HepG2 (cell line): ENCODE measurements around the gene DCAF4. TPM values are rescaled to one million over a fixed set of nuclear protein-coding genes. Genes with fewer than 3 reads are reported as not detected.

Source experiments
- ATAC-seq: fragments of 200-7000 bp; cut with Tn5 transposase; 3 replicates; pipeline ENCODE4 v1.9.1; 2020; ENCODE audit warnings: mild to moderate bottlenecking, moderate library complexity
- BruUV-seq: library from RNA; stranded (reverse); fragments of 400-500 nt; replicated peaks from 2 replicates; lab custom pipeline; 2021; lab: Mats Ljungman, UMichigan
- CTCF ChIA-PET: fragments of 300-600 bp; formaldehyde crosslinking; extraction: SDS; loops from one replicate; lab custom pipeline; 2021; ENCODE audit warnings: low total read pairs, inconsistent platforms, low intra/inter-chr PET ratio; lab: Yijun Ruan, JAX
- POLR2A ChIA-PET: fragments of 350-600 bp; sonication (Branson Sonifier 250); formaldehyde crosslinking; loops from one replicate; lab custom pipeline; 2020; ENCODE audit warnings: antibody characterized with exemption, inconsistent platforms; lab: Yijun Ruan, JAX
- DNase-seq: peaks from one replicate; pipeline ENCODE4 v3.0.0-alpha.2; 2015; ENCODE audit warnings: low spot score
- FAIRE-seq: peaks from 3 replicates; lab custom pipeline; 2011; peaks lifted over from hg19 to GRCh38; lab: Jason Lieb, UNC
- H2AFZ ChIP-seq: one replicate; pipeline ENCODE4 v1.6.1; 2011; ENCODE audit warnings: low read length, inconsistent platforms
- H3K27ac ChIP-seq: fragments of 300-600 bp; 3 replicates; pipeline ENCODE4 v1.8.0; 2011; ENCODE audit warnings: mixed run types, mild to moderate bottlenecking, mixed read lengths, low read length, inconsistent platforms; ENCODE audit not compliant: insufficient read depth; ENCODE audit errors: extremely low read length
- H3K27me3 ChIP-seq, 2 experiments: fragments of 200-600 bp in 1 of 2; 2 replicates in 1 of 2; 3 replicates in 1 of 2; pipeline versions ENCODE4 v1.6.0 to v1.8.0; 2011; ENCODE audit warnings: low read length in 2 of 2, mild to moderate bottlenecking in 2 of 2, moderate library complexity in 2 of 2, inconsistent platforms in 1 of 2; ENCODE audit not compliant: insufficient read depth in 2 of 2, control insufficient read depth in 1 of 2
- H3K36me3 ChIP-seq, 2 experiments: fragments of 200-600 bp in 1 of 2; replicated peaks in 1 of 2; 2 replicates in 1 of 2; 3 replicates in 1 of 2; pipeline versions ENCODE4 v1.5.1 to v1.8.0; 2011; ENCODE audit warnings: low read length in 2 of 2, inconsistent platforms in 1 of 2; ENCODE audit not compliant: insufficient read depth in 2 of 2, control insufficient read depth in 1 of 2
- H3K4me1 ChIP-seq: 2 replicates; pipeline ENCODE4 v1.5.1; 2012; ENCODE audit warnings: low read length, inconsistent platforms; ENCODE audit not compliant: insufficient read depth
- H3K4me2 ChIP-seq: 2 replicates; pipeline ENCODE4 v1.6.0; 2011; ENCODE audit warnings: low read depth, low read length, inconsistent platforms
- H3K4me3 ChIP-seq, 3 experiments: fragments of 200-600 bp in 1 of 3; sonication (generic), shearing (Covaris generic) in 1 of 3; replicated peaks in 1 of 3; 2 replicates each; pipeline ENCODE4 v1.5.1; 2011 to 2016; ENCODE audit warnings: low read length in 3 of 3, inconsistent platforms in 2 of 3, low read depth in 2 of 3, mild to moderate bottlenecking in 2 of 3, control low read depth in 1 of 3, mixed read lengths in 1 of 3; ENCODE audit not compliant: insufficient read depth in 1 of 3
- H3K79me2 ChIP-seq: one replicate; pipeline ENCODE4 v1.6.1; 2011; ENCODE audit warnings: low read length, inconsistent platforms; ENCODE audit not compliant: insufficient read depth
- H3K9ac ChIP-seq: 2 replicates; pipeline ENCODE4 v1.6.0; 2011; ENCODE audit warnings: mild to moderate bottlenecking, low read depth, low read length, inconsistent platforms; ENCODE audit not compliant: insufficient read depth
- H3K9me3 ChIP-seq: 2 replicates; pipeline ENCODE4 v1.5.1; 2012; ENCODE audit warnings: mild to moderate bottlenecking, low read length
- H4K20me1 ChIP-seq: 2 replicates; pipeline ENCODE4 v1.6.0; 2011; ENCODE audit warnings: inconsistent platforms, mild to moderate bottlenecking, low read length, moderate library complexity; ENCODE audit not compliant: insufficient read depth
- AHR ChIP-seq: IDR thresholded peaks from 2 replicates; pipeline ENCODE4 v1.6.1; 2018; ENCODE audit warnings: missing genetic modification reagents, missing compliant biosample characterization
- CHD2 ChIP-seq: IDR thresholded peaks from 2 replicates; pipeline ENCODE4 v1.6.1; 2011; ENCODE audit warnings: low read depth, low read length, improper control_type of control experiment
- ELF3 ChIP-seq: IDR thresholded peaks from 2 replicates; pipeline ENCODE4 v1.6.1; 2016; ENCODE audit warnings: missing genetic modification reagents, missing compliant biosample characterization
- FOXC1 ChIP-seq: sonication (generic); formaldehyde crosslinking; IDR thresholded peaks from 2 replicates; pipeline ENCODE4 v1.8.0; 2022; ENCODE audit warnings: mild to moderate bottlenecking, missing genetic modification reagents, borderline replicate concordance
- GABPB1 ChIP-seq: IDR thresholded peaks from 2 replicates; pipeline ENCODE4 v1.6.1; 2016; ENCODE audit warnings: mild to moderate bottlenecking, missing genetic modification reagents, moderate library complexity, missing compliant biosample characterization
- HNF1B ChIP-seq: sonication (generic); formaldehyde crosslinking; IDR thresholded peaks from 2 replicates; pipeline ENCODE4 v1.5.1; 2020; ENCODE audit warnings: mild to moderate bottlenecking, moderate library complexity, missing genetic modification reagents
- MXI1 ChIP-seq: IDR thresholded peaks from 3 replicates; pipeline ENCODE4 v1.6.1; 2012; ENCODE audit warnings: low read depth, low read length, inconsistent platforms, borderline replicate concordance
- NFKBIZ ChIP-seq: IDR thresholded peaks from 2 replicates; pipeline ENCODE4 v1.6.1; 2018; ENCODE audit warnings: missing genetic modification reagents, missing compliant biosample characterization
- NONO ChIP-seq, 2 experiments: fragments of 450-650 bp in 1 of 2; sonication (generic) in 1 of 2; formaldehyde crosslinking in 1 of 2; IDR thresholded peaks in 1 of 2; conservative IDR thresholded peaks in 1 of 2; 2 replicates each; pipeline versions ENCODE4 v1.6.1 to v1.8.0; 2017 to 2022; ENCODE audit warnings: mild to moderate bottlenecking in 1 of 2, missing genetic modification reagents in 1 of 2, moderate library complexity in 1 of 2
- NR2F1 ChIP-seq, 2 experiments: fragments of 450-650 bp in 1 of 2; formaldehyde crosslinking in 1 of 2; IDR thresholded peaks; 2 replicates each; pipeline versions ENCODE4 v1.5.0 to v1.6.1; 2016 to 2020; ENCODE audit warnings: mild to moderate bottlenecking in 1 of 2, missing compliant biosample characterization in 1 of 2, missing genetic modification reagents in 1 of 2, moderate library complexity in 1 of 2
- ZFP82 ChIP-seq: sonication (generic); formaldehyde crosslinking; IDR thresholded peaks from 2 replicates; pipeline ENCODE4 v1.5.1; 2020; ENCODE audit warnings: mild to moderate bottlenecking, missing genetic modification reagents, borderline replicate concordance
- ZNF205 ChIP-seq: IDR thresholded peaks from 2 replicates; pipeline ENCODE4 v1.6.1; 2018; ENCODE audit warnings: missing biosample characterization, missing genetic modification reagents
- ZNF329 ChIP-seq: sonication (generic); formaldehyde crosslinking; IDR thresholded peaks from 2 replicates; pipeline ENCODE4 v1.9.0; 2021; ENCODE audit warnings: low read depth, mild to moderate bottlenecking, missing genetic modification reagents
- ZNF670 ChIP-seq: sonication (generic); formaldehyde crosslinking; IDR thresholded peaks from 2 replicates; pipeline ENCODE4 v1.8.0; 2022; ENCODE audit warnings: mild to moderate bottlenecking, missing genetic modification reagents, borderline replicate concordance
- ZNF720 ChIP-seq: sonication (generic); formaldehyde crosslinking; IDR thresholded peaks from 2 replicates; pipeline ENCODE4 v1.4.0; 2020; ENCODE audit warnings: missing genetic modification reagents
- ZNF768 ChIP-seq: sonication (generic); formaldehyde crosslinking; IDR thresholded peaks from 2 replicates; pipeline ENCODE4 v1.4.0; 2020; ENCODE audit warnings: missing genetic modification reagents
- WGBS: methylation state at CpG from one replicate; pipeline ENCODE4 v1.1.6; 2017; ENCODE audit warnings: low lambda C conversion rate; 5-methylcytosine and 5-hydroxymethylcytosine counted together
- in situ Hi-C: cut with HindIII; loops from 2 replicates; pipeline ENCODE4 v1.10.0; 2017; ENCODE audit warnings: low pct_unique_long_range_greater_than_20kb; ENCODE audit not compliant: extremely low pct_ligation_motif_present
- intact Hi-C: fragments of 100-400 bp; cut with micrococcal nuclease; formaldehyde crosslinking; loops from one replicate; pipeline ENCODE4 v1.10.0; 2022; ENCODE audit not compliant: unreplicated experiment
- polyA plus RNA-seq, 8 experiments: library from polyadenylated mRNA; depleted of rRNA in 3 of 8; stranded (reverse) in 7 of 8; unstranded in 1 of 8; fragments of >200 nt; fragmentation: Illumina TruSeq in 4 of 8; extraction: Trizol in 4 of 8; gene quantifications; 2 replicates each; pipeline versions ENCODE4 v1.2.1 to v1.2.3, GENCODE V29; 2011 to 2016; ENCODE audit warnings: low read depth in 4 of 8, missing spikeins in 1 of 8, mixed read lengths in 1 of 8; ENCODE audit not compliant: insufficient read depth in 1 of 8
- total RNA-seq, 5 experiments: library from RNA; depleted of rRNA; stranded (reverse); fragments of >200 nt; fragmentation: Illumina TruSeq; extraction: Trizol; gene quantifications; 2 replicates each; pipeline ENCODE4 v1.2.3, GENCODE V29; 2016; ENCODE audit warnings: low read depth in 1 of 5
- TF ChIP-seq, protein P1 (sequence below): sonication (generic); formaldehyde crosslinking; IDR thresholded peaks from 2 replicates; pipeline ENCODE4 v1.8.1; 2023; ENCODE audit warnings: missing genetic modification reagents, mild to moderate bottlenecking, borderline replicate concordance
- TF ChIP-seq, protein P2 (sequence below): IDR thresholded peaks from 2 replicates; pipeline ENCODE4 v1.6.1; 2016; ENCODE audit warnings: missing genetic modification reagents, missing compliant biosample characterization
- TF ChIP-seq, protein P3 (sequence below): sonication (generic); formaldehyde crosslinking; IDR thresholded peaks from 2 replicates; pipeline ENCODE4 v1.4.0; 2020; ENCODE audit warnings: missing genetic modification reagents; ENCODE audit errors: not compliant biosample characterization
- TF ChIP-seq, protein P4 (sequence below): sonication (generic); formaldehyde crosslinking; IDR thresholded peaks from 2 replicates; pipeline ENCODE4 v1.8.1; 2023; ENCODE audit warnings: mild to moderate bottlenecking, moderate library complexity, missing genetic modification reagents

DCAF4 gene
- total and polyA plus RNA-seq, 2 of the 13 experiments (the other 11 are each of a cell fraction or from before 2014, with no cell fraction given): 18.8 to 21.1 TPM

DNA sequence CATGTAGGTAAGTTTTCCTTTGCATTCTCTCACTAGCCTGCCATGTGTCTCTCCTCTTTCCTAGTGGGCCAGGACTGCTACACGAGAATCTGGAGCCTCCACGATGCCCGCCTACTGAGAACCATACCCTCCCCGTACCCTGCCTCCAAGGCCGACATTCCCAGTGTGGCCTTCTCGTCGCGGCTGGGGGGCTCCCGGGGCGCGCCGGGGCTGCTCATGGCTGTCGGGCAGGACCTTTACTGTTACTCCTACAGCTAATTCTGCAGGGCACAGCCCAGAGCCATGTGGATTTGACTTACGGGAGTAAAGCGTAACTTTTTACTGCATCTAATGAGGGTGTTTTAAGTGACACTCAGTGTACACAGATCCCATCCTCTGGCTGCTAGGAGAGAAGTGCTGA is 32.3 kb downstream of the DCAF4 start:
- peaks cover 7% of the 10 kb centered on the region; the same call in 1 of the 2 replicates for H3K4me1 ChIP-seq
- DNase-seq (no peak), ATAC-seq (no peak), FAIRE-seq (no peak)
- no peaks in the 10 kb centered on the region for H3K9me3 ChIP-seq
- POLR2A ChIA-PET: no interaction called here
- H4K20me1 ChIP-seq: no peaks in the 10 kb centered on the region
- H3K27me3 ChIP-seq: no peaks in the 10 kb centered on the region
- BruUV-seq: no TSS peak
- intact Hi-C loops (no loop called here), in situ Hi-C loops (no loop called here)
- no peak overlapping the region for H3K27ac ChIP-seq
- no peak overlapping the region for H3K9ac ChIP-seq
- no peak overlapping the region for H3K4me3 ChIP-seq
- CTCF ChIA-PET: no interaction called here
- WGBS: 96% methylated on average over 15 of the region's 15 CpGs
- H3K36me3 ChIP-seq: peaks cover 10 to 48% of the 10 kb centered on the region in 2 experiments
- no peak overlapping the region for H3K4me2 ChIP-seq
- H3K79me2 ChIP-seq: no peaks in the 10 kb centered on the region
- TF ChIP-seq FOXC1 (CRISPR knock-in tag): no peak
- TF ChIP-seq MXI1: no peak
- TF ChIP-seq AHR (CRISPR knock-in tag): no peak
- TF ChIP-seq ZNF768: no peak
- no peak for TF ChIP-seq ZNF329 (CRISPR knock-in tag)
- no peak for TF ChIP-seq NFKBIZ (CRISPR knock-in tag)
- TF ChIP-seq GABPB1 (CRISPR knock-in tag): no peak
- TF ChIP-seq ZNF720 (CRISPR knock-in tag): no peak
- no peak for TF ChIP-seq ELF3
- TF ChIP-seq ZNF205: no peak
- TF ChIP-seq, protein P1, sequence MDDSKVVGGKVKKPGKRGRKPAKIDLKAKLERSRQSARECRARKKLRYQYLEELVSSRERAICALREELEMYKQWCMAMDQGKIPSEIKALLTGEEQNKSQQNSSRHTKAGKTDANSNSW (CRISPR knock-in tag): no peak
- TF ChIP-seq, protein P2, sequence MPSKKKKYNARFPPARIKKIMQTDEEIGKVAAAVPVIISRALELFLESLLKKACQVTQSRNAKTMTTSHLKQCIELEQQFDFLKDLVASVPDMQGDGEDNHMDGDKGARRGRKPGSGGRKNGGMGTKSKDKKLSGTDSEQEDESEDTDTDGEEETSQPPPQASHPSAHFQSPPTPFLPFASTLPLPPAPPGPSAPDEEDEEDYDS (CRISPR knock-in tag): no peak
- TF ChIP-seq NONO (IDR thresholded peaks at IDR 0.05): no peak
- TF ChIP-seq NONO (CRISPR knock-in tag; conservative IDR thresholded peaks at IDR 0.05): no peak
- TF ChIP-seq ZNF670: no peak
- TF ChIP-seq, protein P3, sequence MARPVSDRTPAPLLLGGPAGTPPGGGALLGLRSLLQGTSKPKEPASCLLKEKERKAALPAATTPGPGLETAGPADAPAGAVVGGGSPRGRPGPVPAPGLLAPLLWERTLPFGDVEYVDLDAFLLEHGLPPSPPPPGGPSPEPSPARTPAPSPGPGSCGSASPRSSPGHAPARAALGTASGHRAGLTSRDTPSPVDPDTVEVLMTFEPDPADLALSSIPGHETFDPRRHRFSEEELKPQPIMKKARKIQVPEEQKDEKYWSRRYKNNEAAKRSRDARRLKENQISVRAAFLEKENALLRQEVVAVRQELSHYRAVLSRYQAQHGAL (CRISPR knock-in tag): no peak
- TF ChIP-seq NR2F1 (CRISPR knock-in tag; IDR thresholded peaks at IDR 0.05): no peak
- TF ChIP-seq CHD2: no peak
- TF ChIP-seq, protein P4, sequence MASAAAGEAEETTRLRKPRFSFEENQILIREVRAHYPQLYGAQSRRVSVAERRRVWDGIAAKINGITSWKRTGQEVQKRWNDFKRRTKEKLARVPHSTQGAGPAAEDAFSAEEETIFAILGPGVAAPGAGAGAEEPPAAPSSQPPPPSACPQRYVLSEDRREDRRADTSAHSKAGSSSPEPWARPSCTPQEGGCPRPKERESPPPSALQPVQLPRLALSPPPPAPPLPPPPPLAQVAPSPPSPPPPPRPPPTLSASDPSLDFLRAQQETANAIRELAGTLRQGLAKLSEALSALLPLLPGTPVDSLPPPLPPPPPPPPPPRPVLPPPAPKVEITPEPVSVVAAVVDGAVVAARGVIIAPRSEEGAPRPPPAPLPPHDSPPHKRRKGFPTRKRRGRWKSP (CRISPR knock-in tag): no peak
- no peak for TF ChIP-seq HNF1B
- TF ChIP-seq ZFP82: no peak
- H2AFZ ChIP-seq: no peak overlapping the region
